ENCODE data around the gene HTRA2. TPM values are rescaled to one million over a fixed set of nuclear protein-coding genes. Genes with fewer than 3 reads are reported as not detected.

The HTRA2 gene
- total RNA-seq, 1 donor from 2014 or later, result 52.5 TPM

DNA sequence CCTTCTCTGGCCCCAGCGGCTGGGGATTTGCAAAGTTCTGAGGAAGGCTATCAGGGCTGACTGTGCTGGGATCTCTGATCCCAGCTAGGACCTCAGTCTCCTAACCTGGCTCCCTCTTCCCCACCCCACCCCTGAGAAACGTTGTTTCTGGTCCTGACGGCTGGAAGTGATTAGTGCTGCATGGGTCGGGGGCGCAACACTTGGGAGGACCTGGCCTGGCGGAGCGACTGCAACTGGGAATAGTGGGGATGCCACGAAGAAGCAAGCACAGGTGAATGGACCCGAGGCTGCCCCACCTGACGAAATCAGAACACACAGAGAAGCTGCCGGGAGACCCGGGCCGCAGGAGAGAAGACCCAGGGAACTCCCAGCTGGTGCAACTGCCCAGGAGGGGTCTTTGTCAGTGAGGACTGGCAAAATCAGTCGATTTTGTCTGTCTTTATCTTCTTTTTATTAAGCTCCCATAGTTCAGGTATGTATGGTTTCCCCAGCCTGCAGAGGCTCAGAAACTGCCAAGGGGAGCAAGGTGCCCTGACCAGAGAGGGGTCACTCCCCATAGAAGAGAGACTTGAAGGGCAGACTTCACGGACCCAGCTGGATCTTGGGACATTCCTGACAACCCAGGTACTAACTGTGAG is 29.7 kb upstream of the HTRA2 start:
- no peak for DNase-seq (ENCODE audit: low read depth, low spot score)

- DNase-seq (ENCODE audit: low read depth, low spot score), result no peak
Observed at GRCh38 chr2:74500578-74500946, 29.2 kb upstream of the HTRA2 start.

DNA sequence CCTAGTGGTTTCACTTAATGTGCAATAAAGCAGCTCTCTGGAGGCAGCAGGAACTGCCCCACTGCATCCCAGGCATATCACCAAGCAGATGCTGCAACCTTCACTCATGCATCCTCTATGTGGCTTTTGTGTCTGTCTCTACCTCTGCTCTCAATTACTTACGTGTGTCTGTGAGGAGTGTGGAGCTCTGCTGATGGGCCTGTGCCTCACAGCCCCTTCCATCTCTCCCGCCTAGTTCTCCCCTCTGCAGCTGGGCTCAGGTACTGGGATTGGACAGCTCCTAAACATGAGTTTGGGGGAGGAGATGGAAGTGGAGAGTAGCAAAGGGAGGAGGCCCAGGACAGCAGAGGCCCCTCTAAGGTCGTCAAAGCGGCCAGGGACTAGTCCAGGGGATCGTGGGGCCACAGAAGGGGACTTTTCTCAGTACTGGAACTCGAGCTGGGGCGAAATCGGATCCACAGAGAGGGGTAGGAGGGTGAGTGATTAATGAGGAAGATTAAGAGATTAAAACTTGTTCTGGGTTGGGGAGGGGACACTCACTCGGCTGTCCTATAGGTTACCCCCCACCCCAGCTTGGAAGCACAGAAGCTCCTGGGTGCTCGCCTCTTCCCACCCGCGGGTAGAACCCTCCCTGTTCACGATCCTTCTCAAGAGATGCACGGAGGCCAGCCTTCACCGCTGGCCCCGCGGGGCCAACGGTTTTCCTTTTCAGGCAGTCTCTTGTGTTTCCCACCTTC is 28.2 kb upstream of the HTRA2 start:
- DNase-seq (ENCODE audit: low read depth, low spot score), result no peak

GRCh38 chr2:74502147-74502719 is 27.5 kb upstream of the HTRA2 start:
- no peak for DNase-seq (ENCODE audit: low read depth, low spot score)

GRCh38 chr2:74502720-74503505 is 26.8 kb upstream of the HTRA2 start:
- peak; percentile 47 for DNase-seq (ENCODE audit: low read depth, low spot score)

- no peak for DNase-seq (ENCODE audit: low read depth, low spot score)
Observed at GRCh38 chr2:74503506-74504475, 25.9 kb upstream of the HTRA2 start.

DNA sequence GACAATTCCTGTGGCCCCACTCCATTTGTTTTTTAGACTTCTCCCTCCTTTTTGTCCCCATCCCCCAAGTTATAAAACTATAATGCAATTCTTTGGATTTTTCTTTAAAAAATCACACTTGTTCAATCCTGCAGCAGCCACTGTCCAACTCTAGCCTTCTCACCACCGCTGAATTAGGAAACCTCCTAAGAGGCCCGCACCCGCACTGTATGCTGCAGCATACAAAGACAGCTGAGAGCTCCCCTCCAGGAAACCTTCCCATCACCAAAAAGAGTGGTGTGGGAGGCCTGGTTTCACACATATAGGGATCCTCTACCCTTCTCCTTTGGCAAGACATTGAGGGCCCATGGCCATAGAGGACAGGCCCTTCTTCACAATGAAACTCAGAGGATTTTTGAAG is 25.1 kb upstream of the HTRA2 start:
- DNase-seq (ENCODE audit: low read depth, low spot score), result no peak

DNA sequence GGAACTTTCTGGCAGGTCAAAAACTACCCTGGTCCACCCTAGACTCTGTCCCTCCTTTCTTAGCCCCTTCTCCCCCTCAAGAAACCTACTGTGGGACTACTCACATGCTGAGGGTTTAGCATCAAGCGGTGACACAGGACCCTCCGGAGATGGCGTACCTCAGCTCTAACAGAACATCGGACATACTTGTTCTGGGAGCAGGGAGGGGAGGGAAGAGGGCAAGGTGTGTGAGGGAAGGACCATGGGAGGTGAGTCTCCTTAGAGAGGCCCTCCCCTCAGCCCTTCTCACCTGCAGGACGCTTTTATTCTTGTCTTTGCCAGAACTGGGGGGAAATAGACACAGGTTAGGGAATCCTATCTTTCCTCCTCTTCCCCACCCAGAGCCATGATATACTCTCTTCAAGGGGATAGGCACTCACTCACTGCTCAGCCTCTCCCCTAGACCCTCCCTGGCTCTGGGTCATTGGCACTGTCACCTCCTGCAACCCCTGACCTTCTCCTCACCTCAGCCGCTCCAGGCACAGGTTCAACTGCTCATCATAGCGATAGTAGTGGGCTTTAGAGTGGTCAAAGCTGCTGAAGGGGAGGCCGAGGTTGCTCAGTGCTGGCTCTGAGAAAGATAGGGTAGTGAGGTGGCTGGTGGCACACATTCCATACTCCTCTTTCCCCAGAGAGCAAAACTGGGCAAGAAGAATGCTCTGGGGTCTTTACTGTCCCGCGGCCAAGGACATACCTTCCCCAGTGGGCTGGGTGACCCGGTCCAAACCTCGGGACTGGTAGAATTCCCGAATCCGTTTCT is 24.1 kb upstream of the HTRA2 start:
- no peak for DNase-seq (ENCODE audit: low read depth, low spot score)

DNA sequence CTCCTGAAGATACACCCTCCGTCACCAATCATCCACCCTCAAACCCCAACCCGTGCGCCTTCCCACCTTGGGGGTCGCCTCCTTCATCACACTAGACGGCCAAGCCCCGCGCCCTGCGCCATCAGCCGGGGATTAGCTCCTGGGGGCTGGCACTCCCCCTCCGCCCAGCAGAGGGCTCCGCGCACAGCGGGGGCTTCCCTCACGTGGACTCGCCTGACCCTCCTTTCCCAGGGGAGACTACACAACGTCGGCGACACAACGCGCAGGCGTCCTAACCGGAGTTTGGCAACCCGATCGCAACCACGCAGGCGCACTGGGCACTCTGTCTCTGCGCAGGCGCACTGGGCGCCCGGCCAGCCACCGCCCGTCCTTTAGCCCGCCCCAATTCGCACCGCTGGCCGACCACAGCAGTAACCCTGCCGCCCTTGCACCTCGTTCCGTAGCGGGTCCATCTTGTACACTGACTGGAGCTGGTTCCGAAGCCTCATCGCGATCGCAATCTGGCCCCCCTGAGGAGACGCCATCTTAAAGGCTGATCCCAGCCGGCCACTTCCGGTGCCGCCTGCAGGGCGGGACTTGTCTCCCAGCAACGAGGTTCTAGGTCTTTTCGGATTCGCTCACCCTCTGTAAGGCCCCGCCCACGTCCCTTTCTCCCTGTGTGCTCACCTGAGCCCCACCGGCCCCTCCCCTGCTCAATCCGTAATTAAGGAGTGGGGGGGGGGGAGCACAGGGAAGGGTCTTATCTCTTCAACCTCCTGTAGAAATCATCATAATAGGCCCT is 22.4 kb upstream of the HTRA2 start, which contains the start of gene PCGF1:
PCGF1 (minus strand) TSS at position 551 of the 781 bp plus-strand sequence; CDS start at position 524, 27 bp downstream.
- DNase-seq (ENCODE audit: low read depth, low spot score), result peak; percentile 86

DNA sequence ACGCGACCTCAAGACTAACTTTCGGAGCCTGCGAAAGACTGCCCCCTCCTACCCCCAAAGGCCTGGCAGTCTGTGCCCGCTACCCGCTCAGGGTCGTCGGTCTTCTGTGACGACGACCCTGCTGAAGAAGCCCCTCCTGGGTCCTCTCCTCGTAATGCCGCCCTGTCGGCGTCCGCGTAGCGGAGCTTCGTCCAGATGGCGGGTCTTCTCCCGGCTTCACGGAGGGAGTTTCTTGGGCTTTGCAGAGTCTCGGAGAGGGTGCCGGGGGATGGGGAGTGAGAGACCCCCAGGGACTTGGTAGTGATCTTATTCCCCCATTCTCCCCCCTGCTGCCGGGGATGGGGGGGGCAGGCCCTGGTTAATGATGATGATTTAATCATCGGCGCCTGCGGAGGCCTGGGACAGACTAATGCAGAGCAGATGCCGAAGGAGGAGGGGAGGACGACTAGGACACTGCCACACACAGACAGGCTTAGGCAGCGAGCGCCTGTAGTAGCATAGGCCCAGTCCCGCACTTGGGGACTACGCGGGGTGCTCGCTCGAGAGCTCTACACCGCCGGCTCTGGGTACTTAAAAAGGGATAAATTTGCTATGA is 21.7 kb upstream of the HTRA2 start:
- no peak for DNase-seq (ENCODE audit: low read depth, low spot score)

GRCh38 chr2:74510272-74510671 is 19.5 kb upstream of the HTRA2 start:
- no peak for DNase-seq (ENCODE audit: low read depth, low spot score)

- DNase-seq (ENCODE audit: low read depth, low spot score), result no peak
Observed at GRCh38 chr2:74511104-74511989, 18.4 kb upstream of the HTRA2 start.

DNA sequence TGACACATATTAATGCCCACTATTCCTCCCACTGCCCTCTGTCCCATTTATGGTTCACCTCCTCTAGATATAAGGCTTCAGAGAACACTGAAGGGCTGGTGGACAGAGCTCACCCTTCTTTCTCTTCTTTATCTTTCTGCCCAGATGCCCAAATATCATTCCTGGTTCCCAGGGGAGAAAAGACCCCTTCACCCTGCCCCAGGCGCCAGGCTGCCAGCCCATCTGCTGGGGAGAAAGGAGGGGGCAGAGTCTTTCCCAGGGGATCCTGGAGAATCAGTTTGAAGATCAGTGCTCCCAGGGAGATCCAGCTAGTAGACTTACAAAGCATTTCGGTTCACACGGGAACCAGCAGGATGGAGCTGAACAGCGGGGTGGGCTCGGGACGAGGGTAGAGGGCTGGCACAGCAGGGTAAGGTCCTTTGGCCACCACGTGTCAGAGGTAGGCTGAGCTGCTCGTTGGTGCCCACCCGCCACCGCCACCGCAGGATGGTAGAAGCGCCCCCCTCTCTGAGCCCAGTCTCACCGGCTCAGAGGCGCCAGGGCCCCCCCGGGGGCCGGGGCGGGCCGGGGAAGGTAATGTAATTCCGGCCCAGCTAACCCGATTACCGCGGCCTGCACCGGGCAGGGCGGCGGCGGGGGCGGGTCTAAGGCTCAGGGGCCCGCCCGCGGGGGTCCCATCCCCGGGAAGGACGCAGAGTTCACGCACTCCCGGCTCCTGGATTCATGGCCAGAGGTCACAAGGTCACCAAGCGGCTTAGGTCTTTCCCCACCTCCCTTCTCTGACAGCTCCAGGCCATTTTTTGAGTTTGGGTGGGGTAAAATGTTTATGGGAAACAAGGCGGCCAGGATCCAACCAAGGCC is 16.8 kb upstream of the HTRA2 start:
- no peak for DNase-seq (ENCODE audit: low read depth, low spot score)

GRCh38 chr2:74513605-74514367 is 15.9 kb upstream of the HTRA2 start:
- DNase-seq (ENCODE audit: low read depth, low spot score), result no peak

GRCh38 chr2:74514368-74515270 is 15.1 kb upstream of the HTRA2 start, which contains the start of gene TLX2:
Gene TLX2 (plus strand): TSS chr2:74514450. CDS start chr2:74514807, 357 bp downstream.
- DNase-seq (ENCODE audit: low read depth, low spot score), result no peak

Measured in pulmonary artery endothelial cell (primary cell).